HepG2 (cell line): ENCODE results near the gene SYNGR4. TPM values are rescaled to one million over a fixed set of nuclear protein-coding genes. Genes with fewer than 3 reads are reported as not detected.

Experiments used
- ATAC-seq: fragments of 200-7000 bp; cut with Tn5 transposase; 3 replicates; pipeline ENCODE4 v1.9.1; 2020; ENCODE audit warnings: mild to moderate bottlenecking, moderate library complexity
- BruUV-seq: library from RNA; stranded (reverse); fragments of 400-500 nt; replicated peaks from 2 replicates; lab custom pipeline; 2021; lab: Mats Ljungman, UMichigan
- CTCF ChIA-PET: fragments of 300-600 bp; formaldehyde crosslinking; extraction: SDS; loops from one replicate; lab custom pipeline; 2021; ENCODE audit warnings: low total read pairs, inconsistent platforms, low intra/inter-chr PET ratio; lab: Yijun Ruan, JAX
- POLR2A ChIA-PET: fragments of 350-600 bp; sonication (Branson Sonifier 250); formaldehyde crosslinking; loops from one replicate; lab custom pipeline; 2020; ENCODE audit warnings: antibody characterized with exemption, inconsistent platforms; lab: Yijun Ruan, JAX
- DNase-seq: peaks from one replicate; pipeline ENCODE4 v3.0.0-alpha.2; 2015; ENCODE audit warnings: low spot score
- FAIRE-seq: peaks from 3 replicates; lab custom pipeline; 2011; peaks lifted over from hg19 to GRCh38; lab: Jason Lieb, UNC
- H2AFZ ChIP-seq: one replicate; pipeline ENCODE4 v1.6.1; 2011; ENCODE audit warnings: low read length, inconsistent platforms
- H3K27ac ChIP-seq: fragments of 300-600 bp; 3 replicates; pipeline ENCODE4 v1.8.0; 2011; ENCODE audit warnings: mixed run types, mild to moderate bottlenecking, mixed read lengths, low read length, inconsistent platforms; ENCODE audit not compliant: insufficient read depth; ENCODE audit errors: extremely low read length
- H3K27me3 ChIP-seq, 2 experiments: fragments of 200-600 bp in 1 of 2; 2 replicates in 1 of 2; 3 replicates in 1 of 2; pipeline versions ENCODE4 v1.6.0 to v1.8.0; 2011; ENCODE audit warnings: low read length in 2 of 2, mild to moderate bottlenecking in 2 of 2, moderate library complexity in 2 of 2, inconsistent platforms in 1 of 2; ENCODE audit not compliant: insufficient read depth in 2 of 2, control insufficient read depth in 1 of 2
- H3K36me3 ChIP-seq, 2 experiments: fragments of 200-600 bp in 1 of 2; replicated peaks in 1 of 2; 2 replicates in 1 of 2; 3 replicates in 1 of 2; pipeline versions ENCODE4 v1.5.1 to v1.8.0; 2011; ENCODE audit warnings: low read length in 2 of 2, inconsistent platforms in 1 of 2; ENCODE audit not compliant: insufficient read depth in 2 of 2, control insufficient read depth in 1 of 2
- H3K4me1 ChIP-seq: 2 replicates; pipeline ENCODE4 v1.5.1; 2012; ENCODE audit warnings: low read length, inconsistent platforms; ENCODE audit not compliant: insufficient read depth
- H3K4me2 ChIP-seq: 2 replicates; pipeline ENCODE4 v1.6.0; 2011; ENCODE audit warnings: low read depth, low read length, inconsistent platforms
- H3K4me3 ChIP-seq, 3 experiments: fragments of 200-600 bp in 1 of 3; sonication (generic), shearing (Covaris generic) in 1 of 3; replicated peaks in 1 of 3; 2 replicates each; pipeline ENCODE4 v1.5.1; 2011 to 2016; ENCODE audit warnings: low read length in 3 of 3, inconsistent platforms in 2 of 3, low read depth in 2 of 3, mild to moderate bottlenecking in 2 of 3, control low read depth in 1 of 3, mixed read lengths in 1 of 3; ENCODE audit not compliant: insufficient read depth in 1 of 3
- H3K79me2 ChIP-seq: one replicate; pipeline ENCODE4 v1.6.1; 2011; ENCODE audit warnings: low read length, inconsistent platforms; ENCODE audit not compliant: insufficient read depth
- H3K9ac ChIP-seq: 2 replicates; pipeline ENCODE4 v1.6.0; 2011; ENCODE audit warnings: mild to moderate bottlenecking, low read depth, low read length, inconsistent platforms; ENCODE audit not compliant: insufficient read depth
- H3K9me3 ChIP-seq: 2 replicates; pipeline ENCODE4 v1.5.1; 2012; ENCODE audit warnings: mild to moderate bottlenecking, low read length
- H4K20me1 ChIP-seq: 2 replicates; pipeline ENCODE4 v1.6.0; 2011; ENCODE audit warnings: inconsistent platforms, mild to moderate bottlenecking, low read length, moderate library complexity; ENCODE audit not compliant: insufficient read depth
- ATF7 ChIP-seq, 2 experiments: fragments of 450-650 bp in 1 of 2; sonication (generic) in 1 of 2; formaldehyde crosslinking in 1 of 2; IDR thresholded peaks; 2 replicates each; pipeline versions ENCODE4 v1.4.0 to v1.6.1; 2016 to 2020; ENCODE audit warnings: antibody characterized with exemption in 1 of 2, mild to moderate bottlenecking in 1 of 2, missing genetic modification reagents in 1 of 2
- KLF11 ChIP-seq: IDR thresholded peaks from 2 replicates; pipeline ENCODE4 v1.6.1; 2016; ENCODE audit warnings: missing compliant biosample characterization
- MTF1 ChIP-seq: sonication (generic); formaldehyde crosslinking; IDR thresholded peaks from 2 replicates; pipeline ENCODE4 v1.5.0; 2020; ENCODE audit warnings: missing genetic modification reagents
- TGIF2 ChIP-seq: IDR thresholded peaks from 2 replicates; pipeline ENCODE4 v1.6.1; 2016; ENCODE audit warnings: control low read depth, missing compliant biosample characterization
- ZNF335 ChIP-seq: sonication (generic); formaldehyde crosslinking; IDR thresholded peaks from 2 replicates; pipeline ENCODE4 v1.4.0; 2020; ENCODE audit warnings: missing genetic modification reagents
- ZNF431 ChIP-seq: sonication (generic); formaldehyde crosslinking; IDR thresholded peaks from 2 replicates; pipeline ENCODE4 v1.9.0; 2022; ENCODE audit warnings: missing genetic modification reagents, low read depth, mild to moderate bottlenecking, borderline replicate concordance
- ZNF652 ChIP-seq: IDR thresholded peaks from 2 replicates; pipeline ENCODE4 v1.6.1; 2016; ENCODE audit warnings: low read depth, borderline replicate concordance
- WGBS: methylation state at CpG from one replicate; pipeline ENCODE4 v1.1.6; 2017; ENCODE audit warnings: low lambda C conversion rate; 5-methylcytosine and 5-hydroxymethylcytosine counted together
- in situ Hi-C: cut with HindIII; loops from 2 replicates; pipeline ENCODE4 v1.10.0; 2017; ENCODE audit warnings: low pct_unique_long_range_greater_than_20kb; ENCODE audit not compliant: extremely low pct_ligation_motif_present
- intact Hi-C: fragments of 100-400 bp; cut with micrococcal nuclease; formaldehyde crosslinking; loops from one replicate; pipeline ENCODE4 v1.10.0; 2022; ENCODE audit not compliant: unreplicated experiment
- polyA plus RNA-seq, 8 experiments: library from polyadenylated mRNA; depleted of rRNA in 3 of 8; stranded (reverse) in 7 of 8; unstranded in 1 of 8; fragments of >200 nt; fragmentation: Illumina TruSeq in 4 of 8; extraction: Trizol in 4 of 8; gene quantifications; 2 replicates each; pipeline versions ENCODE4 v1.2.1 to v1.2.3, GENCODE V29; 2011 to 2016; ENCODE audit warnings: low read depth in 4 of 8, missing spikeins in 1 of 8, mixed read lengths in 1 of 8; ENCODE audit not compliant: insufficient read depth in 1 of 8
- total RNA-seq, 5 experiments: library from RNA; depleted of rRNA; stranded (reverse); fragments of >200 nt; fragmentation: Illumina TruSeq; extraction: Trizol; gene quantifications; 2 replicates each; pipeline ENCODE4 v1.2.3, GENCODE V29; 2016; ENCODE audit warnings: low read depth in 1 of 5
- TF ChIP-seq, protein P1 (sequence below): IDR thresholded peaks from 2 replicates; pipeline ENCODE4 v1.6.1; 2016; ENCODE audit warnings: mild to moderate bottlenecking
- TF ChIP-seq, protein P2 (sequence below), 2 experiments: sonication (generic) in 1 of 2; formaldehyde crosslinking in 1 of 2; IDR thresholded peaks; 2 replicates each; pipeline versions ENCODE4 v1.6.1 to v1.9.0; 2014 to 2022; ENCODE audit warnings: antibody characterized with exemption in 1 of 2, borderline replicate concordance in 1 of 2, inconsistent platforms in 1 of 2, low read depth in 1 of 2, missing genetic modification reagents in 1 of 2
- TF ChIP-seq, protein P3 (sequence below): sonication (generic); formaldehyde crosslinking; conservative IDR thresholded peaks from 2 replicates; pipeline ENCODE4 v1.4.0; 2020; ENCODE audit warnings: mild to moderate bottlenecking, missing genetic modification reagents, moderate library complexity
- TF ChIP-seq, protein P4 (sequence below): sonication (generic); formaldehyde crosslinking; conservative IDR thresholded peaks from 2 replicates; pipeline ENCODE4 v1.4.0; 2020; ENCODE audit warnings: missing genetic modification reagents

SYNGR4 gene
- total and polyA plus RNA-seq, 2 of the 13 experiments (the other 11 are each of a cell fraction or from before 2014, with no cell fraction given) = not detected

DNA sequence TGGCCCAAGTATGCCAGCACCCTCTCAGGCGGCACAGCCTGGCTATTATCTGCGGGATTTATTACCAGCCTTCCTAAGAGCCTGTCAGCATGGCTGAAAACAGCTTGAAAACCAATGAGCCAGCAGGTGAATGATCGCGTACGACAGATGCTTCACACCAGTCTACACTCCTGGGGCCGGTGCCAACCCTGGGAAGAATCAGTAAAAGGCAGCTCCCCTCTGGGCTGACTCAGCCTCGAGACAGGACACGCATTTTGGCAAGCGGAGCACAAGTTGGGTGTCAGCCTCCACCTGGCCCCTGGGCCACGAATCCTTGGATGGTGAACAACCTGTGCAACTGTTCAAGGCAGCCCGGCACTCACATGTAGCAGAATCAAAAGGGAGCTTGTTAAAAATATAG lies 23.2 kb upstream of the SYNGR4 start:
- H3K27ac ChIP-seq = no peak overlapping the region
- H3K9me3 ChIP-seq = no peaks in the 10 kb centered on the region
- WGBS = 97% methylated on average over 7 of the region's 11 CpGs
- no peak overlapping the region for H3K4me3 ChIP-seq
- intact Hi-C loops (no loop called here), in situ Hi-C loops (no loop called here)
- ChIA-PET POLR2A (no interaction called here), CTCF (no interaction called here)
- ATAC-seq (no peak), DNase-seq (no peak), FAIRE-seq (no peak)
- H3K9ac ChIP-seq = no peak overlapping the region
- BruUV-seq = no TSS peak
- no peak overlapping the region for H2AFZ ChIP-seq
- no peaks in the 10 kb centered on the region for H3K4me1 ChIP-seq
- H3K36me3 ChIP-seq = peaks cover 1 to 17% of the 10 kb centered on the region in 2 experiments; a peak in 4 of 5 replicates
- H3K27me3 ChIP-seq = no peaks in the 10 kb centered on the region
- H4K20me1 ChIP-seq = no peaks in the 10 kb centered on the region
- no peak overlapping the region for H3K4me2 ChIP-seq
- no peaks in the 10 kb centered on the region for H3K79me2 ChIP-seq
- no peak for TF ChIP-seq ZNF431
- no peak for TF ChIP-seq ZNF652
- TF ChIP-seq, protein P1, sequence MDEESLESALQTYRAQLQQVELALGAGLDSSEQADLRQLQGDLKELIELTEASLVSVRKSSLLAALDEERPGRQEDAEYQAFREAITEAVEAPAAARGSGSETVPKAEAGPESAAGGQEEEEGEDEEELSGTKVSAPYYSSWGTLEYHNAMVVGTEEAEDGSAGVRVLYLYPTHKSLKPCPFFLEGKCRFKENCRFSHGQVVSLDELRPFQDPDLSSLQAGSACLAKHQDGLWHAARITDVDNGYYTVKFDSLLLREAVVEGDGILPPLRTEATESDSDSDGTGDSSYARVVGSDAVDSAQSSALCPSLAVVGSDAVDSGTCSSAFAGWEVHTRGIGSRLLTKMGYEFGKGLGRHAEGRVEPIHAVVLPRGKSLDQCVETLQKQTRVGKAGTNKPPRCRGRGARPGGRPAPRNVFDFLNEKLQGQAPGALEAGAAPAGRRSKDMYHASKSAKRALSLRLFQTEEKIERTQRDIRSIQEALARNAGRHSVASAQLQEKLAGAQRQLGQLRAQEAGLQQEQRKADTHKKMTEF (CRISPR knock-in tag) = no peak
- TF ChIP-seq, protein P2, sequence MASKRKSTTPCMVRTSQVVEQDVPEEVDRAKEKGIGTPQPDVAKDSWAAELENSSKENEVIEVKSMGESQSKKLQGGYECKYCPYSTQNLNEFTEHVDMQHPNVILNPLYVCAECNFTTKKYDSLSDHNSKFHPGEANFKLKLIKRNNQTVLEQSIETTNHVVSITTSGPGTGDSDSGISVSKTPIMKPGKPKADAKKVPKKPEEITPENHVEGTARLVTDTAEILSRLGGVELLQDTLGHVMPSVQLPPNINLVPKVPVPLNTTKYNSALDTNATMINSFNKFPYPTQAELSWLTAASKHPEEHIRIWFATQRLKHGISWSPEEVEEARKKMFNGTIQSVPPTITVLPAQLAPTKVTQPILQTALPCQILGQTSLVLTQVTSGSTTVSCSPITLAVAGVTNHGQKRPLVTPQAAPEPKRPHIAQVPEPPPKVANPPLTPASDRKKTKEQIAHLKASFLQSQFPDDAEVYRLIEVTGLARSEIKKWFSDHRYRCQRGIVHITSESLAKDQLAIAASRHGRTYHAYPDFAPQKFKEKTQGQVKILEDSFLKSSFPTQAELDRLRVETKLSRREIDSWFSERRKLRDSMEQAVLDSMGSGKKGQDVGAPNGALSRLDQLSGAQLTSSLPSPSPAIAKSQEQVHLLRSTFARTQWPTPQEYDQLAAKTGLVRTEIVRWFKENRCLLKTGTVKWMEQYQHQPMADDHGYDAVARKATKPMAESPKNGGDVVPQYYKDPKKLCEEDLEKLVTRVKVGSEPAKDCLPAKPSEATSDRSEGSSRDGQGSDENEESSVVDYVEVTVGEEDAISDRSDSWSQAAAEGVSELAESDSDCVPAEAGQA (IDR thresholded peaks at IDR 0.05; ENCODE audit: low read depth) = no peak
- TF ChIP-seq, protein P2 (CRISPR knock-in tag; IDR thresholded peaks at IDR 0.05; ENCODE audit: borderline replicate concordance) = no peak
- TF ChIP-seq, protein P3, sequence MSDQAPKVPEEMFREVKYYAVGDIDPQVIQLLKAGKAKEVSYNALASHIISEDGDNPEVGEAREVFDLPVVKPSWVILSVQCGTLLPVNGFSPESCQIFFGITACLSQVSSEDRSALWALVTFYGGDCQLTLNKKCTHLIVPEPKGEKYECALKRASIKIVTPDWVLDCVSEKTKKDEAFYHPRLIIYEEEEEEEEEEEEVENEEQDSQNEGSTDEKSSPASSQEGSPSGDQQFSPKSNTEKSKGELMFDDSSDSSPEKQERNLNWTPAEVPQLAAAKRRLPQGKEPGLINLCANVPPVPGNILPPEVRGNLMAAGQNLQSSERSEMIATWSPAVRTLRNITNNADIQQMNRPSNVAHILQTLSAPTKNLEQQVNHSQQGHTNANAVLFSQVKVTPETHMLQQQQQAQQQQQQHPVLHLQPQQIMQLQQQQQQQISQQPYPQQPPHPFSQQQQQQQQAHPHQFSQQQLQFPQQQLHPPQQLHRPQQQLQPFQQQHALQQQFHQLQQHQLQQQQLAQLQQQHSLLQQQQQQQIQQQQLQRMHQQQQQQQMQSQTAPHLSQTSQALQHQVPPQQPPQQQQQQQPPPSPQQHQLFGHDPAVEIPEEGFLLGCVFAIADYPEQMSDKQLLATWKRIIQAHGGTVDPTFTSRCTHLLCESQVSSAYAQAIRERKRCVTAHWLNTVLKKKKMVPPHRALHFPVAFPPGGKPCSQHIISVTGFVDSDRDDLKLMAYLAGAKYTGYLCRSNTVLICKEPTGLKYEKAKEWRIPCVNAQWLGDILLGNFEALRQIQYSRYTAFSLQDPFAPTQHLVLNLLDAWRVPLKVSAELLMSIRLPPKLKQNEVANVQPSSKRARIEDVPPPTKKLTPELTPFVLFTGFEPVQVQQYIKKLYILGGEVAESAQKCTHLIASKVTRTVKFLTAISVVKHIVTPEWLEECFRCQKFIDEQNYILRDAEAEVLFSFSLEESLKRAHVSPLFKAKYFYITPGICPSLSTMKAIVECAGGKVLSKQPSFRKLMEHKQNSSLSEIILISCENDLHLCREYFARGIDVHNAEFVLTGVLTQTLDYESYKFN (CRISPR knock-in tag) = no peak
- TF ChIP-seq ZNF335 (CRISPR knock-in tag) = no peak
- no peak for TF ChIP-seq MTF1 (CRISPR knock-in tag)
- no peak for TF ChIP-seq KLF11
- TF ChIP-seq TGIF2 (CRISPR knock-in tag) = no peak
- TF ChIP-seq, protein P4, sequence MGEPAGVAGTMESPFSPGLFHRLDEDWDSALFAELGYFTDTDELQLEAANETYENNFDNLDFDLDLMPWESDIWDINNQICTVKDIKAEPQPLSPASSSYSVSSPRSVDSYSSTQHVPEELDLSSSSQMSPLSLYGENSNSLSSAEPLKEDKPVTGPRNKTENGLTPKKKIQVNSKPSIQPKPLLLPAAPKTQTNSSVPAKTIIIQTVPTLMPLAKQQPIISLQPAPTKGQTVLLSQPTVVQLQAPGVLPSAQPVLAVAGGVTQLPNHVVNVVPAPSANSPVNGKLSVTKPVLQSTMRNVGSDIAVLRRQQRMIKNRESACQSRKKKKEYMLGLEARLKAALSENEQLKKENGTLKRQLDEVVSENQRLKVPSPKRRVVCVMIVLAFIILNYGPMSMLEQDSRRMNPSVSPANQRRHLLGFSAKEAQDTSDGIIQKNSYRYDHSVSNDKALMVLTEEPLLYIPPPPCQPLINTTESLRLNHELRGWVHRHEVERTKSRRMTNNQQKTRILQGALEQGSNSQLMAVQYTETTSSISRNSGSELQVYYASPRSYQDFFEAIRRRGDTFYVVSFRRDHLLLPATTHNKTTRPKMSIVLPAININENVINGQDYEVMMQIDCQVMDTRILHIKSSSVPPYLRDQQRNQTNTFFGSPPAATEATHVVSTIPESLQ (CRISPR knock-in tag) = no peak
- TF ChIP-seq ATF7 (IDR thresholded peaks at IDR 0.05) = no peak
- TF ChIP-seq ATF7 (CRISPR knock-in tag; IDR thresholded peaks at IDR 0.05) = no peak
